ENCODE measurements around the gene NDUFS7. TPM values are rescaled to one million over a fixed set of nuclear protein-coding genes. Genes with fewer than 3 reads are reported as not detected.

The NDUFS7 gene
- polyA plus RNA-seq, 2 of the 4 experiments (the other 2 are of a cell fraction): 19.3 to 68.9 TPM

DNA sequence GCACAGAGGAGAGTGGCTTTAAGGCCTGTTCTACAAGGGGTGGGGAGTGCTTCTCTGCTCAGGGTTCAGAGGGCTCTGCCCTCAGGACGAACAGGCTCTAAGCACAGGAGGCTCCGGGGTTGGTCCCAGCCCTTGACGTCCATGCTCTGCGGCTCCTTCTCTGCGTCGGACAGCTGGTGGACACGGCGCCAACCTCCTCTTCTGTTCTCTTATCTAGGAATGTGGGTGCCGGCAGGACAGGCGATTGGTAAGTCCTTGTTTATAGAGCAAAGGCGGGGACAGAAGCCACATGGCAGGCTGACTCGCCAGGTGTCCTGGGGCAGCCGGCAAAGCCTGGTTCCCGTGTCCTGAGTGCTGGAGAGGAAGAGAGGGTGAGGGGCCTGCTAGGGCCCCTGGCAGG is 46.0 kb downstream of the NDUFS7 start:
- DNase-seq (ENCODE audit: low read depth in 1 of 2, low spot score in 1 of 2): no peak
- ATAC-seq: peak in 1 of 2 experiments; percentile 14; a peak in 3 of 6 replicates
- H3K4me2 ChIP-seq: no peak overlapping the region
- POLR2A ChIA-PET: no interaction called here
- H3K4me3 ChIP-seq: no peak overlapping the region
- H3K9me3 ChIP-seq: no peaks in the 10 kb centered on the region
- WGBS (ENCODE audit: missing lambda C conversion rate): 82% methylated on average over 12 of the region's 14 CpGs
- no peaks in the 10 kb centered on the region for H3K4me1 ChIP-seq
- TF ChIP-seq SREBF2 (IDR thresholded peaks at IDR 0.05) (no peak), FOXS1 (CRISPR knock-in tag; IDR thresholded peaks at IDR 0.05) (no peak), RNF2 (IDR thresholded peaks at IDR 0.05; ENCODE audit: borderline replicate concordance, low read depth) (no peak)
- TF ChIP-seq, protein P1, sequence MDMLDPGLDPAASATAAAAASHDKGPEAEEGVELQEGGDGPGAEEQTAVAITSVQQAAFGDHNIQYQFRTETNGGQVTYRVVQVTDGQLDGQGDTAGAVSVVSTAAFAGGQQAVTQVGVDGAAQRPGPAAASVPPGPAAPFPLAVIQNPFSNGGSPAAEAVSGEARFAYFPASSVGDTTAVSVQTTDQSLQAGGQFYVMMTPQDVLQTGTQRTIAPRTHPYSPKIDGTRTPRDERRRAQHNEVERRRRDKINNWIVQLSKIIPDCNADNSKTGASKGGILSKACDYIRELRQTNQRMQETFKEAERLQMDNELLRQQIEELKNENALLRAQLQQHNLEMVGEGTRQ (IDR thresholded peaks at IDR 0.05): no peak
- CTCF ChIA-PET: no interaction called here
- FAIRE-seq: no peak
- H3K27ac ChIP-seq: no peak overlapping the region

GRCh38 chr19:1430246-1430645 is 46.5 kb downstream of the NDUFS7 start:
- H3K4me1 ChIP-seq: no peaks in the 10 kb centered on the region
- DNase-seq (ENCODE audit: low read depth in 1 of 2, low spot score in 1 of 2) (no peak), ATAC-seq (no peak), FAIRE-seq (no peak)
- no CpG with 5 or more reads among the region's 14 CpGs for WGBS (ENCODE audit: missing lambda C conversion rate)
- H3K9me3 ChIP-seq: no peaks in the 10 kb centered on the region
- no peak overlapping the region for H3K4me3 ChIP-seq
- no peak for TF ChIP-seq RNF2 (IDR thresholded peaks at IDR 0.05; ENCODE audit: borderline replicate concordance, low read depth)
- TF ChIP-seq, protein P2, sequence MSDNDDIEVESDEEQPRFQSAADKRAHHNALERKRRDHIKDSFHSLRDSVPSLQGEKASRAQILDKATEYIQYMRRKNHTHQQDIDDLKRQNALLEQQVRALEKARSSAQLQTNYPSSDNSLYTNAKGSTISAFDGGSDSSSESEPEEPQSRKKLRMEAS (IDR thresholded peaks at IDR 0.05): no peak
- TF ChIP-seq RAD21 (conservative IDR thresholded peaks at IDR 0.05 in 1 of 2, IDR thresholded peaks at IDR 0.05 in 1 of 2): no peak
- no peak for TF ChIP-seq ELK1 (IDR thresholded peaks at IDR 0.05; ENCODE audit: low read depth, low read length)
- TF ChIP-seq HOXA7 (CRISPR knock-in tag; IDR thresholded peaks at IDR 0.05): no peak
- TF ChIP-seq TP53 (CRISPR knock-in tag; IDR thresholded peaks at IDR 0.05): no peak
- no peak for TF ChIP-seq HES2 (IDR thresholded peaks at IDR 0.05)
- no peak for TF ChIP-seq JUNB (IDR thresholded peaks at IDR 0.05)
- no peak for TF ChIP-seq BHLHE40 (IDR thresholded peaks at IDR 0.05; ENCODE audit: low read depth, low read length)
- TF ChIP-seq, protein P3, sequence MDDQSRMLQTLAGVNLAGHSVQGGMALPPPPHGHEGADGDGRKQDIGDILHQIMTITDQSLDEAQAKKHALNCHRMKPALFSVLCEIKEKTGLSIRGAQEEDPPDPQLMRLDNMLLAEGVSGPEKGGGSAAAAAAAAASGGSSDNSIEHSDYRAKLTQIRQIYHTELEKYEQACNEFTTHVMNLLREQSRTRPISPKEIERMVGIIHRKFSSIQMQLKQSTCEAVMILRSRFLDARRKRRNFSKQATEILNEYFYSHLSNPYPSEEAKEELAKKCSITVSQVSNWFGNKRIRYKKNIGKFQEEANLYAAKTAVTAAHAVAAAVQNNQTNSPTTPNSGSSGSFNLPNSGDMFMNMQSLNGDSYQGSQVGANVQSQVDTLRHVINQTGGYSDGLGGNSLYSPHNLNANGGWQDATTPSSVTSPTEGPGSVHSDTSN (IDR thresholded peaks at IDR 0.05): no peak
- no peak for TF ChIP-seq HDAC2 (IDR thresholded peaks at IDR 0.05)
- no peak for TF ChIP-seq NPAS2 (CRISPR knock-in tag; IDR thresholded peaks at IDR 0.05; ENCODE audit: borderline replicate concordance)
- ChIA-PET CTCF (interaction anchor here (0.7 to 1.0 kb wide), 3 partner anchors 10 to 15 kb away, joined by 3 to 4 read pairs (median 4); no protein-coding TSS in a partner anchor), POLR2A (no interaction called here)
- no peak overlapping the region for H3K27ac ChIP-seq
- H3K4me2 ChIP-seq: no peak overlapping the region

- DNase-seq (ENCODE audit: low read depth in 1 of 2, low spot score in 1 of 2) (no peak), ATAC-seq (no peak), FAIRE-seq (no peak)
- 89% methylated on average over 18 of the region's 24 CpGs for WGBS (ENCODE audit: missing lambda C conversion rate)
- Histone ChIP-seq H3K4me3 (no peak overlapping the region), H3K27ac (no peak overlapping the region), H3K9me3 (no peaks in the 10 kb centered on the region), H3K4me1 (no peaks in the 10 kb centered on the region), H3K4me2 (no peak overlapping the region)
- POLR2A ChIA-PET: no interaction called here
- CTCF ChIA-PET: interaction anchor here (1.0 to 2.0 kb wide), 3 partner anchors 11 to 152 kb away, joined by 4 to 6 read pairs (median 5); no protein-coding TSS in a partner anchor
- TF ChIP-seq ESRRA (IDR thresholded peaks at IDR 0.05; ENCODE audit: borderline replicate concordance, low read length) (no peak), ZC3H11A (IDR thresholded peaks at IDR 0.05) (no peak), CBX2 (IDR thresholded peaks at IDR 0.05; ENCODE audit: borderline replicate concordance, low read depth) (no peak), KDM1A (IDR thresholded peaks at IDR 0.05; ENCODE audit: low read depth) (no peak), CEBPB (IDR thresholded peaks at IDR 0.05) (no peak)
Measured at GRCh38 chr19:1431759-1432506, 48.2 kb downstream of the NDUFS7 start.

All from A549 (cell line).